HG03439 (cell line): Measurements from ENCODE around the gene APLP2.
"Not testable (repeated sequence)": the region's sequence is repeated elsewhere in the genome, so short reads cannot be mapped to it uniquely, and the experiment has no call there.

Source experiments
- ATAC-seq: cut with Tn5 transposase; IDR thresholded peaks from one replicate; pipeline ENCODE4 v1.9.1; 2021; ENCODE audit warnings: mild to moderate bottlenecking, moderate library complexity; ENCODE audit not compliant: unreplicated experiment

The APLP2 gene

DNA sequence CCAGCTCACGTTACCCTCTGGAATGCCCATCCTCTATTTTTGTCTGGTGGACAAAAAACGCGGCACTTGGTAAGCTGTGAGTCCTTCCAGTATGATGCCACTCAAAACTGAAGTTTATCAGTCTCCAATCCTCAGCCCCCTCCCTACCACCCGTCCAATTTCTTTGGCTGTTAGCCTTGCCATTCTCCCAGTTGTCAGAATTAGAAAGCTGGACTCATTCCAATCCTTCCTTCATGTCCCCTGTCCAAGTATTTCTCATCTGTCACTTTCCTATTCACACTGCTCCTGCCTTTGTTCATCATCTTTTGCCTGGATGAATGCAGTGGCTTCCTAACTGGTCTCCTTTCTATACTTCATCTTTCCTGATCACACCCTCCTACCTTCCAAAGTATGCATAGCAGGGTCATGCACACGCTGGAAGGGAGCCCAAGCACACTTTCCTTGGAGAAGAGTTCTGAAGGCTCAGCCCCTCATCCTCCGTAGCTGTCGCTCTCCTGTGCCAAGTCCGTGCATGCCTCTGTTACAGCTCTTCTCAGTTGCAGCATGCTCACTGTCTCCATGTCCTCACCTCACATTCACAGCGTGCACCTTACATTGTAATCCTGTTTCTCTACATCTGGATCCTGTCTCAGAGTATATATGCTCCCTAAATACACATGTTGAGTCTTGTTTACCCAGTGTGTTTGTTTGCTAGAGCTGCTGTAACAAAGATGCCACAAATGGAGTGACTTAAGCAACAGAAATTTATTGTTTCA, 19.4 kb downstream of the APLP2 start:
- no peak for ATAC-seq

DNA sequence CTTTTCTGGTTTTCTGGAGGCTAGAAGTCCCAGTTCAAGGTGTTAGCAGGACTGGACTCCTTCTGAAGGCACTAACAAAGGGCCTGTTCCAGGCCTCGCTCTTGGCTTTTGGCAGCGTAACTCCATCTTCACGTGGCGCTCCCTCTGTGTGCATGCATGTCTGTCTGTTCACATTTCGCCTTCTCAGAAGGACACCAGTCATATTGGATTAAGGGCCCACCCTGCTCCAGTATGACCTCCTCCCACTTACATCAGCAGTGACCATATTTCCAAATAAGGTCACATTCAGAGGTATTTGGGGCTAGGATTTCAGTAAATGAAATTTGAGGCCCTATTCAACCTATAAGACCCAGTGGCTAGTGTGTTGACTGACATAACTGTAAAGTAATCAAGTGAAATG, 20.0 kb downstream of the APLP2 start:
- ATAC-seq, result no peak

DNA sequence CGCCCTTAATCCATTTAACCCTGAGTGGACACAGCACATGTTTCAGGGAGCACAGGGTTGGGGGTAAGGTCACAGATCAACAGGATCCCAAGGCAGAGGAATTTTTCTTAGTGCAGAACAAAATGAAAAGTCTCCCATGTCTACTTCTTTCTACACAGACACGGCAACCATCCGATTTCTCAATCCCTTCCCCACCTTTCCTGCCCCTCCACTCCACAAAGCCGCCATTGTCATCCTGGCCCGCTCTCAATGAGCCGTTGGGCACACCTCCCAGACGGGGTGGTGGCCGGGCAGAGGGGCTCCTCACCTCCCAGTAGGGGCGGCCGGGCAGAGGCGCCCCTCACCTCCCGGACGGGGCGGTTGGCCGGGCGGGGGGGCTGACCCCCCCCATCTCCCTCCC, 20.8 kb downstream of the APLP2 start:
- ATAC-seq, result not testable (repeated sequence)

DNA sequence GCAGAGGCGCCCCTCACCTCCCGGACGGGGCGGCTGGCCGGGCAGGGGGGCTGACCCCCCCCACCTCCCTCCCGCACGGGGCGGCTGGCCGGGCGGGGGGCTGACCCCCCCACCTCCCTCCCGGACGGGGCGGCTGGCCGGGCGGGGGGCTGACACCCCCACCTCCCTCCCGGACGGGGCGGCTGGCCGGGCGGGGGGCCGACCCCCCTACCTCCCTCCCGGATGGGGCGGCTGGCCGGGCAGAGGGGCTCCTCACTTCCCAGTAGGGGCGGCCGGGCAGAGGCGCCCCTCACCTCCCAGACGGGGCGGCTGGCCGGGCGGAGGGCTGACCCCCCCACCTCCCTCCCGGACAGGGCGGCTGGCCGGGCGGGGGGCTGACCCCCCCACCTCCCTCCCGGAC, 21.5 kb downstream of the APLP2 start:
- not testable (repeated sequence) for ATAC-seq

DNA sequence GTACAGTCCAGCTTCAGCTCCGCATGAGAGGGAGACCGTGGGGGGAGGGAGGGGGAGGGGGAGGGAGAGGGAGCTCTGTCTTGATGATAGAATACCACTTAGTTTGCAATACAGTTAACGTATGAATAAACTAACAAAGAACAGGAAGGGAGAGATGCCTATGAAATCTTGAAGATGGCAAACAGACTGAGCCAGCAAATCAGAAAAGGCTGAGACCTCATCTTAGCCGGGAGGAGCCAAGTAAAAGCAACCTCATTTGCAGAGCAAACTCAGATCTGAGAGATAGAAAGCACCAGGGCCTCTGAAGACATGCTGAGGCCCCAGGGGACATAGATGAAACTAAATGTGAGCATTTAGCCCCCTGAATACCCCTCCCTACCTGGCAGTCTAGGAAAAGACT, 23.0 kb downstream of the APLP2 start:
- ATAC-seq, result no peak

DNA sequence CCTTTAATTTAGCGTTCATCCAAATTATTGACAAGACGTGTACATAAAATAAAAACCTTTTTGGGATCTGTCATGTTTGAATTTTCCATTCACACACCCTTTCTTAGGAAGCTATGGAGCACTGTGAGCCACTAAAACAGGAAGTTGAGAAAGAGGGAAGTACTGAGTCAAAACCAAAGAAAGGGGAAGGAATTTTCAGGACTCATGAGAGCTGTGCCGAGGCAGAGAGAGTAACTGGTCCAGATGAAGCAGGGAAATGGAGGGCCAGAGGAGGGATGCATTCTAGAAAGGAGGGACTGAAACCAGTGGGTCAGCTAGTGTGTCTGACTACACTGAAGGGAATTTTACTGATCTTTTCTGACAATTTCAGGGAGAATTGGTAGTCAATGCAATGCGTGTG, 24.9 kb downstream of the APLP2 start:
- no peak for ATAC-seq

DNA sequence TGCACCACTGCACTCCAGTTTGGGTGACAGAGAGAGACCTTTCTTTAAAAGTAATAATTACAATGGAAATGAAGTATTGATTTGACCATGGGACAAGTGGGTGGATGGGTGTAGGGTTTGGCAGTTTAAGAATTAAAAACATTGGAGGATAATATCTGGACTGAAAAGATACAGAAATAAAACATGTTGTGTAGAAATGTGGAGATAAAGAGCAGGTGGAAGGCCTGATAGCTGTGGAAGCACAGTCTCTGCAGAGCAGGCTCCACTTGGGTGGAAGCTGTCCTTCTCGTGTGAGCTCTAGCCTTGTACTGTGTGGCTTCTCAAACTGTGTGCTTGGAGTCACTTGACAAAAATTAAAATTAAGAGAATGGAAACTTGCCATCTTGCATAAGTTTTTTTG, 25.6 kb downstream of the APLP2 start:
- ATAC-seq, result no peak

DNA sequence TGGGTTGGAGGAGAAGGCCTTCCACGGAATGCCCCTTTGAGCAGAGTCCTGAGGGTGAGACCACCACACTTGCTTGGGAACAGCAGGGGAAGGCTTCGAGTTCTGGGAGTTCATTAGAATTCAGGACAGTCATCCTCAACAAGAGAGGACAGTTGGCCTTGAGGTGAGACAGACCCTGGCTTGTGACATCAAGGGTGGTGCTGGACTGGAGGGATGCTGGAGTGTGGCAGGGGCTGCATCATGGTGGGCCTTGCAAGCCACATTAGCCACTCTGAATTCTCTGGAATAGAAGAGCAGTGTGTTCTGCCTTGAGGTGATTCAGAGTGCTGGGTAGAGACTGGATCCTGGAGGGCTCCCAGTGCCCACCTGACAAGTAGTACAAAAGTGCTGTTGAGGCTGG, 26.3 kb downstream of the APLP2 start:
- no peak for ATAC-seq

DNA sequence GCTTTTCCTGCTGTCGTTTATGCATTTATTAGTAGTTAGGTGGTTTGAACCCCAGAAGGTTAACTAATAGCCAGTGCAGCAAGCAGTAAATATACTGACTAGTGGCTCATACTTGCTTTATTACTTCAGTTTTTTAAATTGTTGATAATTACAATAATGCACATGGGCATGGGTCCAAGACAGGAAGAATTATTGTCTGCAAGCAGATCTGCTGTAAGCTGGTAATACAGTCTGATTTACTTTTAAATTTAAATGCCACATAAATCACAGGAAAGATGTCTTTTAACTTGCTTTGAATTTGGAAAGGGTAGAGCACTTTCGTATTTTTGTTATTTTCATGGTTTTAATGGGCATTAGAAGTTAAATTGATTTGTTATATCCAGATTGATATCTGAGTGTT, 27.1 kb downstream of the APLP2 start:
- no peak for ATAC-seq

DNA sequence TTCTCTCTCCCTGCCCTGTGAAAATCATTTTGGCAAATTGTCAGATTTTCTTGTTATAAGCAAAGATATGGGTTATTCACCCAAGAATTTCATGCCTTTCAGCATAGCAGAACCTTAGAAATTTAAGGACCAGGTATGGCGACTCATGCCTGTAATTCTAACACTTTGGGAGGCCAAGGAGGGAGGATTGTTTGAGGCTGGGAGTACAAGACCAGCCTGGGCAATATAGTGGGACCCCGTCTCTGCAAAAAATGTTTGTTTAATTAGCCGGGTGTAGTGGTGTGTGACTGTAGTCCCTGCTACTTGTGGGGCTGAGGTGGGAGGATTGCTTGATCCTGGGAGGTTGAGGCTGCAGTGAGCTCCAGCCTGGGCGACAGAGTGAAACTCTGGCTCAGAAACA, 27.6 kb downstream of the APLP2 start:
- no peak for ATAC-seq

DNA sequence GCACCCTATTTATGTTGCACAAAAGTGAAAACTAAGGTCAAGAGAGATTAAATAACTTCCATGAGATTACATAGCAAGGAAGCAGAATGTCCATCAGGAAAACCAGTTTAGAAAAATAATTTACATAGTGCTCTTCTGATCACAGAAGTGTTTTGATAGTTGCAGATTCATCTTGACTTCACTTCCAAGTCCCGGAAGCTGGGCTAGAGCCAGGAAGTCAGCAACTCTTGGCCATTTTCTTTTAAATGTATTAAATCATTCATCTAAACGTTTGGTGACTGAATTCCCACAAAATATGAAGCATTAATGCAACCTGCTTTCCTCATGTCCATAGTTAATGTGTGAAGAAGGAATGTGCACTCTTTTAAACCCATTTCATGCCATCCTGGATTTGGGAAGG, 29.7 kb downstream of the APLP2 start:
- ATAC-seq, result no peak

DNA sequence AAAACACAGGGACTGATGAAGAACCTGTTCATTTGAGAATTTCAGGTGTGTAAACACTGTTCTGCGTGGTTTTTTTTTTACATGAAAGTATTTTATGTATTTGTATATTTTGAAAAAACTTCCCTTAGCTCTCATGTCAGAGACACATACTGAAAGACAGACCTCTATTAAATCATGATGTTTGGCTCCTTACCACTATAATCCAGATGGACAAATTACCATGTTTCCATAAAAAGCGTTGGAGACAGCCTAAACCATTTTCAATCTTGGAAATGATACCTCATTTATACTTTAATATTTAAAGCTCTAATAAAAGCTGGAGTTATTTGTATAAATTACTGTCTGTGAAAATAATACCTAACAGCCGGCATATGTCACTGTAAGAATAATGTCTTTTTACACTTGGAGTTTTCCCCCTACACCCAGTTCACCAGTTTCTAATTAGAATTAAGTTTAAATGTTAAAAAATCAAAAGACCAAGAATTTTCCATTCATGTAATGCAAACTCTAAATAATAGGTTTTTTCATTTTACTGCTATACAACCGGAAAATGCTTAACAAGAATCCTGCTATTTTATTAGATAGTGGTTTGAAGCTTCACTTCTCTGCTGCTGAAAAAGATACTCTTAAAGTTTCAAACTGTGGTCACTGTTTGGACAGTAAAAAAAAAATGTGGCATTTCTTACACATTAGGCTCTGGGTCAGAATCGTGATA, 30.8 kb downstream of the APLP2 start:
- ATAC-seq, result no peak

DNA sequence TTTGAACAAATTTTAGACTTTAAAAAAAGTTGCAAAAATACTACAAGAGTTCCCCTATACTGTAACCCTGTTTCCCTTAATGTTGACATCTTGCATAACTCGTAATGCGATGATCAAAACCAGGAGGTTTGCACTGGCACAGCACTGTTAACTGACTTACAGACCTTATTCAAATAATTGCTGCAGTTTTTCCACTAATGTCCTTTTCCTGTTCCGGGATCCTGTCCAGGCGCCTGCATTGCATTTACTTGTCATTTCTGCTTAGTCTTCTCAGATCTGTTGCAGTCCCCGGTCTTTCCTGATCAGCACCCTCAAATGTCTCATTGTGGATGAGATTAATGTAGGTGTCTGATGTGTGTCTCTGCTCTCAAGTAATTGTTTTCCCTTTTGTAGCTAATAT, 32.0 kb downstream of the APLP2 start:
- ATAC-seq, result no peak

DNA sequence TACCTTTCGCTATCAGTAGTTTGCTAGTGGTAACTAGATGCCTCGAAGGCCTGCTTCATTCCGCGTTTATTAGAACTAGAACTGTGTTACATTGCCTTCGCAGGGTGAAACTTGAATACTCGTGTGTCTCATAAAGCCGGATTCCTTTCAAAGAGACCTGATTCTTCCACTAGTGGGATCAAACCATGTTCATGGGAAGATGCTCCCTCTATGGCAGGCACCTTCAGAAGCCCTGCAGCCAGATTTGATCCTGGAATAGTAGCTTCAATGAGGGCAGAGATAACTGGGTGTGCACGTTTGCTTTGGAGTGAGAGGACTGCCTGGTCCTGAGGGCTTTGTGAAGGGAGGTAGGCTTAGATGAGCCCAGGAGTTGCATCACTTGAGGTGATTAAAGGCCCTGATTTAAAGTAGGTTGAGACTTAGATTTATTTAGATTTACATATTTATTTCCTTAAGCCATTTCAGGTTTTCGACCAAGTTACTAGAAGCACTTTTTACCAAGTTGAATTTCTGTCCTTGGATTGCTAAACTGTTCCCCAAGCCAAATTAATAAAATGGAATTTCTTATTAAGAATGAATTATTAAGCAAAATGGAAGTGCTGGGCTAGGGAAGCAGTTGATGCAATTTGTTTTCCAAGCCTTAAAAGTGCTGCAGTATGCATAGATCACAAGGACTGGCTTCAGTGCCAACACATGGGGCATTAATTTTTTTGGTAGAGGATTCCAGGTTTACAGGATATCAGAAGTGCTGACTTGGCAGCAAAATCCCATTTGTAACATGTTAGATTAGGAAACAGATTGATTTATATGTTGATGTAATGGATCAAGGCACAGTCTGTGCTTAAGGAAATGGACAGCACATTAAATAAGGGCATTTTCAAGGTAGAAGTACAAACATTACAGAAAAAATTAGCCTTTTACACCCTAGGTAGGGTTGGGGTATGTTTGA, 32.9 kb downstream of the APLP2 start:
- ATAC-seq, result no peak

DNA sequence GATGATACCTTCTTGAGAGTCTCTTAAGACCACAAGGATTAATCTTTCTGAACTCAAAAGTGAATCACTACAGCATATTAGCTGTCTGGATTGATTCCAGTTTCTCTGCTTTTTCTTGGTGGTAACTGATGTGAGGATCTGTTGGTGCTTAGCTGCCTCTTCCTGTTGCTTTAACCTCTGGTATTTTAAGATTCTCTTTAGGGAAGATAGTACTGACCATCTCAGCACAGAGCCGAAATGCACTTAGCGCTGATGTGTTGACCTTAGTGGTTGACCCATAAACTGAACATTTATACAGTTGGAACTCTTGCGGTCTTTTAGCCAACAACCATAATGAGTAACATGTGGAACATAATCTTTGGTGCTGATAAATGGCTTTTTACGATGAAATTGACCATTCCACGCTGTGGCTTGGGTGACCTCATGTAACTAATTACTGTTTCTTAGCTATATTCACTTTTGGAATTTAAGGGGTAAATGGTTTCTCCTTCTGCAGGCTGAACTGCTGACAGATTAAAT, 33.7 kb downstream of the APLP2 start:
- ATAC-seq, result no peak

DNA sequence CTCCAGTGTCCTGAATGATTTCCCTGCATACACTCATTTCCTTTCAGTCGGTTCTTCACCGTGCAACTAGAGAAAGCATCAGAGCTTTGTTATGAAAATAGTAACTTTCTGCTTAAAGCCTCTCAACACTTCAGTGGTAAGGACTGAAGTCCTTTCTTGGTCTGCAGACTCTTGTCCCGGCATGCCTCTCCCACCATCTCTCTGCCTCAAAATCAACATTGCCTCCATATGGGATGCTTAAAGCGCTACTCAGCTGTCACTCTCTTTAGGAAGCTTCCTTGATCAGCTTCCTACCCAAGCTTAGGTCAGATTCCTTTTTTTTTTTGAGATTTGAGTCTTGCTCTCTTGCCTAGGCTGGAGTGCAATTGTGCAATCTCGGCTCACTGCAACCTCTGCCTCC, 36.7 kb downstream of the APLP2 start:
- no peak for ATAC-seq

DNA sequence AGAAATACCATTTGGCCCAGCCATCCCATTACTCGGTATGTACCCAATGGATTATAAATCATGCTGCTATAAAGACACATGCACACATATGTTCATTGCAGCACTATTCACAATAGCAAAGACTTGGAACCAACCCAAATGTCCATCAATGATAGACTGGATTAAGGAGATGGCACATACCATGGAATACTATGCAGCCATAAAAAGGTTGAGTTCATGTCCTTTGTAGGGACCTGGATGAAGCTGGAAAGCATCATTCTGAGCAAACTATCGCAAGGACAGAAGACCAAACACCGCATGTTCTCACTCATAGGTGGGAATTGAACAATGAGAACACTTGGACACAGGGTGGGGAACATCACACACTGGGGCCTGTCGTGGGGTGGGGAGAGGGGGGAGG, 39.0 kb downstream of the APLP2 start:
- not testable (repeated sequence) for ATAC-seq

DNA sequence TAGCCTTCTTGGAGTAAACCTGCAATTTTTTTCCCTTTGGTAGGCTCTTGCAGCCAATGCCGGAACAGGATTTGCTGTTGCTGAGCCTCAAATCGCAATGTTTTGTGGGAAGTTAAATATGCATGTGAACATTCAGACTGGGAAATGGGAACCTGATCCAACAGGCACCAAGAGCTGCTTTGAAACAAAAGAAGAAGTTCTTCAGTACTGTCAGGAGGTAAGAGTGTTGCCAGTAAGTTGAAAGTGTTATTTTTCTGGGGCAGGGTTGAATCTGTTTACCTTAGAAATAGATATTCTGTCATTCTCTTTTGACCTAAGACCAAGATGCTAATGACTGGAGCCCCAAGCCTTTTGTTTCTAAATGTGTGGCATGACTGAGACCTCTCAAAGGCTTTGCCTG, 39.7 kb downstream of the APLP2 start:
- ATAC-seq, result no peak

DNA sequence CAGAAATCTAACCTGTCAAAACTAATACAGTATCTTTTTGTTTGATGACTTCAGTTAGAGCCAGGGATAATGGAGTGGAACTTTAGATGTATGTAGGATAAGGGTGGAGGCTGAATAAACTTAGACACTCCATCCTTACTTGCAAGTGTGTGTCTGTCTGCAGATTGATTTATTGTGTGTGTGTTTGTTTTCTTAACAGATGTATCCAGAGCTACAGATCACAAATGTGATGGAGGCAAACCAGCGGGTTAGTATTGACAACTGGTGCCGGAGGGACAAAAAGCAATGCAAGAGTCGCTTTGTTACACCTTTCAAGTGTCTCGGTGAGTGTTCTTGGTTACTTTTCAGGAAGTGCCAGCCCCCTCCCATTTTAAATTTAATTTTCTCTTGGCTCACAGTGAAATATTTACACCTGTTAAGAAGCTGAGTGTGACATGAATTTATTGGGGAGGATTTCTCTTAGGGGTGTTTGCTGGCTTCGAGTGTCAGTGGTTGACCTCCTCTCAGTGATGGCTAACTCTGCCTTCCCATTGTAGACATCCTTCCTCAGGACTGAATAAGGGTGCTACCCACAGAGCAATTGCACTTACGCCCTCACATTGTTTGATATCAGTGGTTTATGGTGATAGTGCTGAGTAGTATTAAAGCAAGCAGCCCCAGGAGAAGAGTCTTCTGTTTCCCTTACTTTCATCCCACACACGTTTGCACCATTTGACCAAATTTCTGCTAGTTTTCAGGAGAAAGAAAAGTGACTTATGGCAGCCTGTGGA, 40.8 kb downstream of the APLP2 start:
- ATAC-seq, result no peak

DNA sequence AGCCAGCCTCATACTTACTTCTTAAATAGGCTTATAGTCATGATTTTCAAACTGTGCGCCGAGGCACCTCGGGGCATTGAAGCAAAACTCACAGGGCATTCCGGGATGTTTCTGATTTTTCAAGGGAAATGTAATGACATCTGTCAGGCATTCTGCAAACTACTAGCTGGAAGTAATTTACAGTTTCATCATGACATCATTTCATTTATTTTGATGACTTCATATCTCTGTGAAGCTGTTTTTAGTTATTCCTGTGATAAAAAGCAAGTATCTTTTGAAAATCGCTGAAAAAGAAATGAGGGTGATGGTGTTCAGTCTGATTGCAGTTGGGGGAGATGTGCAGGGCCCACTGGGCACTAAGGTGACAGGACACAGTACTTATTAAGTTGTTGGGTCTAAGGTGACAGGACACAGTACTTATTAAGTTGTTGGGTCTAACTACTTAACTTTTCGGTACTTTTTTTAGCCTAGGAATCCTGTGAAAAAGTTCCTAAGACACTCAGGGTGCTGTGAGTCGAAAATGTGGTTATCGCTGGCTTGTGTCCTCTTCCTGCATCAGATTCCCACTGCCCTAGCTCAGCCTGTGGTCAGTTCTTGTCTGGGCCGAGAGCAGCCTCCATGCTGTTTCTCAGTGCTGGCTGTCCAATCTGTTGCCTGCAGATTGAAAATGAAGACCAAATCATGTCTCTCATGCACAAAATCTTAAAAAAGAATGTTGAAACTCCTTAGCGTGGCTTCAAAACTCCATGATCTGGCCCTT, 42.6 kb downstream of the APLP2 start:
- ATAC-seq, result no peak
